Kidney glomerular epithelial cell (primary cell): ENCODE results near the gene CRTAC1.

Source experiments
- DNase-seq: peaks from one replicate; lab custom pipeline; 2025; lab: John Stamatoyannopoulos, UW

The CRTAC1 gene, protein sequence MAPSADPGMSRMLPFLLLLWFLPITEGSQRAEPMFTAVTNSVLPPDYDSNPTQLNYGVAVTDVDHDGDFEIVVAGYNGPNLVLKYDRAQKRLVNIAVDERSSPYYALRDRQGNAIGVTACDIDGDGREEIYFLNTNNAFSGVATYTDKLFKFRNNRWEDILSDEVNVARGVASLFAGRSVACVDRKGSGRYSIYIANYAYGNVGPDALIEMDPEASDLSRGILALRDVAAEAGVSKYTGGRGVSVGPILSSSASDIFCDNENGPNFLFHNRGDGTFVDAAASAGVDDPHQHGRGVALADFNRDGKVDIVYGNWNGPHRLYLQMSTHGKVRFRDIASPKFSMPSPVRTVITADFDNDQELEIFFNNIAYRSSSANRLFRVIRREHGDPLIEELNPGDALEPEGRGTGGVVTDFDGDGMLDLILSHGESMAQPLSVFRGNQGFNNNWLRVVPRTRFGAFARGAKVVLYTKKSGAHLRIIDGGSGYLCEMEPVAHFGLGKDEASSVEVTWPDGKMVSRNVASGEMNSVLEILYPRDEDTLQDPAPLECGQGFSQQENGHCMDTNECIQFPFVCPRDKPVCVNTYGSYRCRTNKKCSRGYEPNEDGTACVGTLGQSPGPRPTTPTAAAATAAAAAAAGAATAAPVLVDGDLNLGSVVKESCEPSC

DNA sequence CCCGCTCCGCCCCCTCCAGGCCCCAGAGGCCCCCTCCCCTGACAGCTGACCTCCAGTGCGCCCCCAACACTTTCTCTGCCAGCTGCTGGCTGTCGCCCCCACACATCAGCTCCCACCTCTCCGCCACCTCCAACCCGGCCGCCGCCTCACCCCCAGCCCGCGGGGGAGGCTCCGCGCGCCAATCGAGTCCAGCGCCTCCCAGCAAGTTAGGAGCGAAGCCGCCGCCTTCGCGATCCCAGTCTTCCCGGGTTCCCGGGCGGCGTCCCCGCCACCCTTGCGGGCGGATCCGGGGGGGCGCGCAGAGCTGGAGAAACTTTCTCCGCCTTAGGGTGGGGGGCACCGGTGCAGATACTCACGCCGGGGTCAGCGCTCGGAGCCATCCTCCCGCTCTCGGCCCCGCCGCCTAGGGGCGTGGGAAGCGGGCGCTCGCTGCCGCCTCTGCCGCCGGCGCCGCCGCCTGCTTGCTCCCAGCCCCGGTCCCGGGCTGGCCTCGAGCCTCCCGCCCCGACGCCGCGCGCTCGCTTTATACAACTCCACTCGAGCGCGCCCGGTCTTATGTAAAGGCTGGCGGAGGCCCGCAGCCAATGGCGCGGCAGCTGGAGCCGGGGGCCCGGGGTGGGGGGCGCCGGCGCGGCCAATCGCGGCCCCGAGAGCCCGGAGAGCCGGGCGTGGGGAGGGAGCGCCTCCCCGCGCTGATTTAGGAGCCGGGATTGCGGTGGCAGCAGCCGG is at the start of gene CRTAC1:
CRTAC1 (minus strand) TSS at position 529 of the 729 bp plus-strand sequence; CDS start at position 380, 149 bp downstream.
- DNase-seq = no peak

DNA sequence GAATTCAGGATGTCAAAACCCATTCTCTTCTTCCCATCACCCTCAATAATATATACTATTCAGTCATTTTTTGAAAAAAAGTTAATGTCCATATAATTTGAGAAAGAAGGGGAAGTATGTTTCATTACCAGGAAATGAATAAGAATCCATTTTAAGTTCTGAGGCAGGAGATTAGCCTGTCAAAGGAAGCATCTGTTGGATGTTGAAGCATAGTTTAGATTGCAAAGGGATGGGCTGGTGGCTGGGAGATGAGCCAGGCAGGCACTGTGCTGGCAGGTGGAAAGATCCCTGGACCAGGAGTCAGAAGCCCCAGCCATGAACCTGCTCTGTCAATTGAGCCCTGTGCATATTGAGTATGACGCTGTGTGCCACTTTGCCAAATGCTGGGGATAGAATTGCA is 48.4 kb upstream of the CRTAC1 start:
- no peak for DNase-seq

DNA sequence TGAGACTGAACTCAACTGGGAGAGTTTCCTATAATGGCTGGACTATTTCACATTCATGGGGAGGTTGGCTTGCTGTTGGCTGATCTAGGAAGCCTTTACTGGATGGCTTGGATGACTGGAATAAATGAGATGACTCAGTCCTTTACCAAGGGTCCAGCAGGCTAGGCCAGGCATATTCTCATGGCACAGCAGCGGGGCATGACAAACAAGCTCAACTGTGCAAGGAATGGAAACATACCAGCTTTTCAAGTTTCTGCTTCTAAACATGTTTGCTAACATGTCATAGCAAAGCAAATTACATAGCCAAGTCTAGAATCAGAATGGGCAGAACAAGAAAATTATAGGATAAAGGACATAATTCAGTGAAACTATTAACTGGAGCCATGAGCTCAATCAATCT is 46.8 kb upstream of the CRTAC1 start:
- DNase-seq = no peak

DNA sequence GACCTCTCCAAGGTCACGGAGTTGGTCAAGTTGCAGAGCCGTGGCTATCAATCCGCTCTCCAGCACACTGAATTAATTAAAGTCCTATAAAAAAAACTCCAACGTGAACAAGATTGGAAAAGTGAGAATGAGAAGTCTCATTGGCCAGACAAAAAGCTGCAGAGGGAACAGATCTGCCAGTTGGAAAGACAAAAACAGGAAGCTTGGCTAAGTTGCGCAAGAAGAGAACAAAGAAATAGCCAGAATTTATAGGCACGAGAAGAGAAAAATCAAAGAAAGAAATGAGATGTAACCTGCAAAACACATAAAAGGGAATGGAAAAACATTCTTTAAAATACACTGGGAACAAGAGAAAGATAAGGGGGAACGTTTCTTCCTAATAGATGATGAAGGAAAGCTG is 45.7 kb upstream of the CRTAC1 start:
- no peak for DNase-seq

DNA sequence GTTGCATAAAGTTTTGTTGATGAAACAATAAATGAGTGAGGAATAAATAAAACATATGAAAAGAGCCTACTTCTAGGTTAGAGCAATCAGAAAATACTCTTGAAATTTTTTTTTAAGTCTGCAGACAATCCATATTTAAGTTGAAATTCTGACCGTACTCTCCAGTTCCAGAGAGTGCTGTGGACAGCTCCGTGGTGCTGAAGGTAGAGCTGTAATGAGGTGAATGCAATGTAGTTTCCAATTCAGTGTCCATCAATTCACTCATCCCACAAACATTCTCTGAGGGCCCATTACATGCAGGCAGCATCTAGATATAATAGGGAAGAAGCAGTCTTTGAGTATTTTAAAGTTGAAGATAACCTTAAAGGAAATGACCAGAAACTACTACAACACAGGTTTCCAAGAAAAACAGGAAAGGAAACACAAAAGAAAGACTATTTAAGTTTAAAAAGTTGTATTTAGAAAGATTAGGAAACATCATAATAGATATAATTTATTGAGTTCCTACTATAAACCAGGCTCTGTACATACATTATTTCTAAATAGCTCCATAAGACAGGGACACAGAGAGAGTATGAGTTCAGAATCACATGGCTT is 44.0 kb upstream of the CRTAC1 start:
- no peak for DNase-seq

DNA sequence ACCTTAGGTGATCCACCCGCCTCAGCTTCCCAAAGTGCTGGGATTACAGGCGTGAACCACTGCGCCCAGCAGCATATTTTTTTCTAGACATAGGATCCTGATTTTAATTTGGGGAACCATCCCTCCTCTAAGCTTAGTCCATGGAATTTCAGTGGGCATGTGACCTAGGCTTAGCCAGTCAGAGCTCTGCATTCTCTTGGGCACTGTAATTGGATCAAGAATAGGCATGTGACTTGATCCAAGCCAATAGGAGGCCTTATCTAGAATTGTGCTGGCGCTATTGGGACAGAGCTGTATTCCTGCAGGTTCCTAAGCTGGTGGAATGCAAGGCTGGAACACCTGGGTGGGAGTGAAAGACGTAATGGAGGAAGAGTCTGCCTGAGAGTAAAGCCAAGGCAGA is 36.7 kb upstream of the CRTAC1 start:
- no peak for DNase-seq

DNA sequence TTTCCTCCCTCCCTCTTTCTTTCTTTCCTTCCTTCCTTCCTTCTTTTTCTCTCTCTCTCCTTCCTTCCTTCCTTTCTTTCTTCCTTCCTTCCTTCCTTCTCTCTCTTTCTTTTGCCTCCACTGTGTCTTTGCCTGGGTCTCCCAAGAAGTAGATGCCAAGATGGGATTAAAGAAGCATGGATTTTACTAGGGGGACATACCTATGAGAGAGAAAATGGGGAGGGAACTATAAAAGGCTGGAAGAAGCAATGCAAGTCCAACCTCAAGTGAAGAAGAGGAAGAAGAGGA is 33.3 kb upstream of the CRTAC1 start:
- no peak for DNase-seq

DNA sequence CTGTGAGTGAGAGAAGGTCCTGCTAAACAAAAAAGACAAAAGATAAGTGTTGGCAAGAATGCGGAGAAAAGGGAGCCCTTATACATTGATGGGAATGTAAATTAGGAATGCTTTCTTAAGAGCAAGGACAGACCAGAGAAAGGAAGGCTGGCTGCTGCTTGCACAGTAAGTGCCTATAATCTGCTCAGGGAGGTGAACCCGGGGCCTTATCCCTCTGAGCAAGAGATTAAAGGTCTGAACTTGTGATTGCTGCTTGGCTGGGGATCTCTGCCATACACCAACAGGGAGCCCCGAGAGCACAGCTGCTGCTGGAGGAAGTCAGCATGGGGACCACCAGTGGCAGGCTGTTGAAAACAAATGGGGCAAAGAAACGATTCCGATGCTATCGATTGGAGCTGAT is 32.0 kb upstream of the CRTAC1 start:
- no peak for DNase-seq

DNA sequence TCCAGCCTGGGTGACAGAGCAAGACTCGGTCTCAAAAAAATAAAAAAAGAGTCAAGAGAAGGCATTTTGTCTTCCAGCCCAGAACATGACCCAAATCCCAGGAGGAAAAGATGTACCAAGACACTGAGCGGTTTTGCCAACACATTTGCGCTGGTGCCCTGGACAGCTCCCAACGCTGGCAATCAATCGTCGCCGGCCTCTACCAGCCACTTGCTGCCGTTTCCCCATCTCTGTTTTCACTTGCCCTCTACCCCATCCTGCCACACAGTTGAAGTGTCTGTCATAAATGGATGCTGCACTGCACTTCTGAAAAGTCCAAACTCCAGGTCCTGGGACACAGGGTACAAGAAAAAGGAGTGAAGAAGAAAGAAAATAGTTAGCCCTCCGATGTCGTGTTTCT is 29.7 kb upstream of the CRTAC1 start:
- DNase-seq = no peak

DNA sequence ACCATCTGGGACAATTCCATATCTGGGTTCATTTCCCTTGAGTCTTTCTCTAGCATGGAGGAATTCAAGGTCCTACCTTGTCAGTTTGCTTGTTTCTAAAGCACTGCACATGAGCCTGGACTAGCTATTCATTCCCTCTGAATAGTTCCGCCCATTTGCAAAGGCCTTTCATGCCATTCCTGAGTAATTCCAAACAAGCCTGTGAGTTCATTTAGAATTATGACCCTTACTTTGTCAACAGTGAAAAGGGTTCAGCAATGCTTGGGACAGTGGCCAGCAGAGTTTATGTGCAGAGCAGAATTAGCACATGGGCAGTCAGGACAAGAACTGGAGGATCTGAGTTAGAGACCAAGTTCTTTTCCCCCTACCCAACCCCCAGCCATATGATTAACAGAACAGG is 27.9 kb upstream of the CRTAC1 start:
- no peak for DNase-seq

DNA sequence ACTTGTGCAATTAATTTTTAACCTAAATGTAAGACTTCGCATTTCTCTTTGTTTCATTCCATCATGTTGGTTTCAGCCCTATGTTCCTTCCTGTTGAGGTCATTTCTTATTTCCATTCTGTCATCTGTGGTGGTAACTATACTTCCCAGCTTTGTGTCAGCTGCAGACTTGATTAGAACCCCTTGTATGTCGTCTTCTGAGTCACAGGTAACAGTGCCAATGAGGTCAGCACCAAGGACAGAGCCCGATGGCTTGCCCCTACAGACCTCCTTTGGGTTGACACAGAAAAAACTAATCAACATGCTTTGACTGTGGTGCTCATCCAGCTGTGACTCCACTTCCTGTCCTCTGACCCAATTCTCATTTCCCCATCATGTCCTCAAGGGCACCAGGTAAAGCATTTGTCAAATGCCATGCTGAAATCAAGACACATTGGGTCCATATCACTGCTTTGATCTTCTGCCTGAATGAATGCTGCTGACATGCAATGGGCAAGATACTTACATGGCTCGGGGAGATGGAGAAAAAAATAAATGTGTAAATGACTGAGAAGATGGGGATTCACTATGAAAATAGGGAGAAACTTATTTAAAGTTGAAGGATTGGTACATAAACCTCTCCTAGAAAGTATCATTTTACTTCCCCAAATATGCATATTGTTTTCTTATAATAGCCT is 25.6 kb upstream of the CRTAC1 start:
- peak; percentile 11 for DNase-seq

DNA sequence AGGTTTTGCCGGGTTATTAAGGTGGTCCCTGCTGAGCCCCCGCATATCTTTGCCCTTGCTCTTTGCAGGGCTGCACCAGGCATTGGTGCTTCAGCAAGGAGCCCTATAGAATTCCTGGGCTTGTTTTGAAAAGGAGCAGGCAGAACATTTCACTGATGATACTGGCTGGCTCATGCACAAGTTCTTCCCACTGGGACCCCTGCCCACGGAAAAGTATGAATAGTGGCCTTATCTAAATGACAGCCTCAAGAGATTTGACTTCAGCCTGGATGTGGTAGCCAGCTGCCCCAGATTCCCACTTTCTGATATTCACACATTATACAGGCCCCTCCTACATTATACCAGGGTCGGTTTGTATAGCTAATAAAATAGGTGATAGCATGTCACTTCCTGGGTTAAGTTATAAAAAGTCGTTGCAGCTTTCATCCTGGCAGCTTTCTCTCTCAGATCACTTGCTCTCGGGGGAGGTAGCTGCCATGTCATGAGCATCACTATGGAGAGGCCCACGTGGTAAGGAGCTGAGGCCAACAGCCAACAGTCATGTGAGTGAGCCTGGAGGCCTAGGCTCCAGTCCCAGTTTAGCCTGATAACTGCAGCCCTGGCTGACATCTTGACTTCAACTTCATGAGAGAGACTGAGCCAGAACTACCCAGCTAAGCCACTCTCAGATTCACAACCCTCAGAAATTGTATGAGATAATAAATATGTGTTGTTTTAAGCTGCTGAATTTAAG is 16.8 kb upstream of the CRTAC1 start:
- no peak for DNase-seq

DNA sequence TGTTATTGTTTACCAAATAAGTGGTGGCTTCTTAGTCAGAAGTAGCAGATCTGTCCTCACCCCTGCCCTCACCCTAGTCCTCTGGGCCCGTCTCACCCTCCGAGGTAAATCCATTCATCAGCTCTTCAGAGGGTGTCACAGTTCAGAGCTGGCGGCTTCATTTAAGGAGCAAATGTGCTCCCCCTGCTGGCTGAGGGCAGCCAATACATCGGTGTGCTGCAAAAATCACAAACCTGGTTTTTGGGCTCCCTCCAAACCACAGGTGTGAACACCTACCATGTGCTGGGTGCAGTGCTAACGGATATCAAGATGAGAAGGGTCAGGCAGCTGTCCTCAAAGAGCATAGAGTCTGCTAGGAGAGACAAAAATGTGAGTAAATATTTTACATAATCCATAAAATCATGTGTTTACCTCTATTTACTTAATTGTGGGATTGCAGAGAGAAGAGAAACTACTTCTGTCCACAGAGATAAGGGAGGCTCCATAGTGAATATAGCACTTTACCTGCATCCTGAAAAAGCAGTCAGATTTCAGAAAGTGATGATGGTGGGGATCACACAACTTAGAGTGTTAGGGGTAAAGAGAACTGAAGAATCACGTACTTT is 15.5 kb upstream of the CRTAC1 start:
- DNase-seq = peak; percentile 43

DNA sequence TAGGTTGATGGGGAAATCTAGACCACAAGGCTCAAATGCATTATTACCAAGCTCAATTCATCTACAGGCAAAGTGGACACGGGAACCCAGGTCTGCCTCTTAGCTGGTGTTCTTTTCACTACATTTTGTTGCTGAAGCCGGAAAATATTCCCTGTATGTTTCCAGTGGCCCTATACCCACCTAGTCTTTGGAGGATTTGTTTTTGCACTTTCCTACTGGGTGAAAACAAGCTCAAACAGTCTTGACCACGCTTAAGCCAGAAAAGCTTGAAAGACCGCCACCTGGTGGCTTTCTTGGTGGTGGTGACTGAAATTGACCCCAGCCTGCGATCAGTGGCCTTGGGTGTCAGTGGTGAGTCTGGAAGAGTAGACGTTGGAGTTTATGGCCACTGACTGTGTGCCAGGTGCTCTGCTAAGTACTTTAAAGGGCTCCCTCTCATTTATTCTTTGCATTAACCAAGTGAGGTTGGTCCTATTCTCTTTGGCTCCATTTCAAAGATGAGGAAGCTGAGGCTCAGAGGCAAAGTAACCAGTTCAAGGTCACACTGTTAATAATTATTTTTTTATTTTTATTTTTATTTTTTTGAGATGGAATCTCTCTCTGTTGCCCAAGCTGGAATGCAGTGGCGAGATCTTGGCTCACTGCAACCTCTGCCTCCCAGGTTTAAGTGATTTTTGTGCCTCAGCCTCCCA is 11.1 kb upstream of the CRTAC1 start:
- peak; percentile 33 for DNase-seq

DNA sequence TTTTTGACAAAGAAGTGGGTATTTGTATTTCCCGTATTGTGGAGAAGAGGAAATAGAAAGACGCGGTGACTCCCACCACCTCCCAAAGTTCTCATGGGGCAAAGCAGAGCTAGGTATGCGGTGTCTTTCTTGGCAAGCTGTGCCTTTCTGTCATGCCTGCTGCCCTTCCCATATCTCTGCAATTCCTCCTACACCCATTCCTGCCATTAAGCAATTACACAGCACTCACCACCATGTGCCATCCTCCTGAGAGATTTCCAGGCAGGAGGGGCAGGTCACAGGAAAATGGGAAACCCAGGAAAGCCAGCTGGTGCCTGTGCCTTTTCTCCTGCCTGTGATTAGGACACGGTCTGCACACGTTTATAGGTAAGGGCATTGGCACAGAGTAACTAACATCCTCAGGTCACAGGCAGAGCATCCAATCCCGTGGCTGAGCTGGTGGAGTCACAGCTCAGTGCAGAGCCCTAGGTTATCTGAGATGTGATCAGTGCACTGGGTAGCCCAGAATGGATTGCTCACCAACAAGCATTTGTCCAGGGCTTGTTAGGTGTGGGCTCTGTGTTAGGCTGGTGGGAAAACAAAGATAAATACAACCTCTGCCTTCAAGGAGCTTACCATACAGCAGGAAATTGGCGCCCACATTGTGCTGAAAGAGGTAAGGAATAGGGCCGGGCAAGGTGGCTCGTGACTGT is 9.4 kb upstream of the CRTAC1 start:
- DNase-seq = peak; percentile 68

DNA sequence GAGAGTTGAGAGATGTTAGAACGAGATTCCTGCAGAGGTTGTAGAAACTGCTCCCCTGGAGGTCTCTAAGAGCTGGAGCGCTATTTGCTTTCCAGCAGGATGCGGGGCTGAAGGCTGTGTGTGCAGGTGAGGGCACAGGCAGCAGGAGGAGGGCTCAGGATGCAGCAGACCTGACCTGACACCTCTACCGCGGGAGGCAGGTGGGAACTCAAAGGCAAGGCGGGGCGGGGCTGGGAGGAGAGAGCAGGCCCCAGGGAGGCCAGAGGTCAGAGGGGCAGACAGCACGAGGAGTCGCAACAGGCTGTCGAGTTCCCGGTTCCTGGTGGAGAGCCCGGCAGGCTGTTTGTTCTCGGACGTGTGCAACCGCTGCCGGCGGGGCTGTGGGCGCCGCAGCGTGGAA is 7.9 kb upstream of the CRTAC1 start:
- DNase-seq = no peak

DNA sequence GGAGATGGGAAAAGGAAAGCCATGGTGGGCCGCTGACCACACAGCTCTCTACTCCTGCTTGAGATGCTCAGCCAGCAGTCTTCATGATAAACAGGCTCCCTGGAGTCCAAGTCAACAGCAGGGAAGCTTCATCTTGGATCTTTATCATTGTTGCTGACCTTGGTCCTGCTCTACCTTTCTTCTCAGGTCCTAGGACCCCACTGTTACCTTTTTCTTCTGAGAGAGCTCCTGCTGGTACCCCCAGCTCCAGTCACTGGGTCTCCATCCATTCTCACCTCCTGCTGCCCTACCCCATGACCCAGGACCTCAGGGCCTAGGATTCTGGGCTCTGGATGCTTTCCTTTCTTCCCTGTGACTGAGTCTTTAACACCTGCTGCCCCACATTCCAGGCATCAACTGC is 5.2 kb upstream of the CRTAC1 start:
- no peak for DNase-seq

DNA sequence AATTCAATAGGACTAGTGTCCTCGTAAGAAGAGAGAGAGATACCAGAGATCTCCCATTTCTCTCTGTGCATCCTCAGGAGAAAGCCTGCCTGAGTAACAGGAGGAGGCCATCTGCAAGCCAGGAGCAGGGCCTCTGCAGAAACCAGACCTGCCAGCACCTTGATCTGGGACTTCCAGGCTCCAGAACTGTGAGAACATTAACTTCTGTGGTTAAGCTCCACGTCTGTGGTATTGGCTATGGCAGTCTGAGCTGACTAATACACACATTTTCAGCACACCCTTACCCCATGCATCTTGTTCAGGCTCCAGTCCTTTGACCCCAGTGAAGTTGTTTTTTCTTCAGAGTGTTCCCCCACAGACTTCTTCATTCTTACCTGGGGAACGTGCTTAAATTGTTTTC is 3.1 kb upstream of the CRTAC1 start:
- DNase-seq = peak; percentile 65

DNA sequence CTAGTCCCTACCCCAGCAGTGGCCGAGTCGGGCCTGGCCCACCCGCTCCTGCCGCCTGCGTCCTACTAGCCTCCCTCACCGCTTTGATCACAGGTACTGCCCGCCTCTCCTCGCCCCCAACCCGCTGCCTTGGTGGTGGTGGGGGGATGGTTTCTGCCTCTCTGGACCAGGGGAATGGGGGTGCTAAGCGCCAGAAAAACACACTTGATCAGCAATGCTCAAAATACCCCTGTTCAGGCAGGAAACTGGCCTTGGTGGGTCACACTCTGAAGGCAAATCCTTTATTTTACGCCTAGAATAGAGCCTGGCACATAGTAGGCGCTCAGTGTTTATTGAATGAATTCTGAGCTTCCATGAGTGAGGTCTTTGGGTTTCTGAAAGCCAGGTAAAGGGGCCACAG is 1.0 kb upstream of the CRTAC1 start:
- no peak for DNase-seq

DNA sequence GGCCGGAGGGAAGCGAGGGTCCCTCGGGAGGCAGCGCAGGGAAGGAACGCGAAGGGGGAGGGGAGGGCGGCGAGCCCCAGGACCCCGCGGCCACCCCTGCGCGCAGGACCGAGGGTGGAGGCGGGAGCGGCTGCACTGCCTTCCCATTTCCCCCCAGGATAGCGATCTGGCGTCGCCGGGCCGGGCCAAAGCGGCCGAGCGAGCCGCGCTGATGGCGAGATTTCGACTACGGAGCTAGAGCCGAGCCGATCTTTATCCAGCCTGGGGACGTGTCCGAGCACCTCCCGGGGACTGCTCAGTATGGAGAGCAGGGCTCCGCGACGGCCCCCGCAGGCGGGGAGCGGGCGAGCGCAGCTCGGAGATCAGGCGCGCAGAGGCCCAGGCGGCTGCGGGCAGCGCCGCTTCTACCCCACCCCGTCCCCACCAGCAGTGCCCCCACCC is 590 bp upstream of the CRTAC1 start:
- no peak for DNase-seq
